ENCODE measurements around the gene CD22. TPM values are rescaled to one million over a fixed set of nuclear protein-coding genes. Genes with fewer than 3 reads are reported as not detected.
A peak's percentile ranks its signal among the peaks of the same experiment; 100 is the strongest.

CD22 gene
- total RNA-seq, 1 donor from 2014 or later, result 0.23 TPM

GRCh38 chr19:35308910-35309309, 20.1 kb upstream of the CD22 start:
- no peak for TF ChIP-seq CTCF (conservative IDR thresholded peaks at IDR 0.05; ENCODE audit: low read depth, low read length)
- no peak for DNase-seq (ENCODE audit: low read depth)
- no peak overlapping the region for H3K4me3 ChIP-seq (ENCODE audit: low read depth, low read length)

DNA sequence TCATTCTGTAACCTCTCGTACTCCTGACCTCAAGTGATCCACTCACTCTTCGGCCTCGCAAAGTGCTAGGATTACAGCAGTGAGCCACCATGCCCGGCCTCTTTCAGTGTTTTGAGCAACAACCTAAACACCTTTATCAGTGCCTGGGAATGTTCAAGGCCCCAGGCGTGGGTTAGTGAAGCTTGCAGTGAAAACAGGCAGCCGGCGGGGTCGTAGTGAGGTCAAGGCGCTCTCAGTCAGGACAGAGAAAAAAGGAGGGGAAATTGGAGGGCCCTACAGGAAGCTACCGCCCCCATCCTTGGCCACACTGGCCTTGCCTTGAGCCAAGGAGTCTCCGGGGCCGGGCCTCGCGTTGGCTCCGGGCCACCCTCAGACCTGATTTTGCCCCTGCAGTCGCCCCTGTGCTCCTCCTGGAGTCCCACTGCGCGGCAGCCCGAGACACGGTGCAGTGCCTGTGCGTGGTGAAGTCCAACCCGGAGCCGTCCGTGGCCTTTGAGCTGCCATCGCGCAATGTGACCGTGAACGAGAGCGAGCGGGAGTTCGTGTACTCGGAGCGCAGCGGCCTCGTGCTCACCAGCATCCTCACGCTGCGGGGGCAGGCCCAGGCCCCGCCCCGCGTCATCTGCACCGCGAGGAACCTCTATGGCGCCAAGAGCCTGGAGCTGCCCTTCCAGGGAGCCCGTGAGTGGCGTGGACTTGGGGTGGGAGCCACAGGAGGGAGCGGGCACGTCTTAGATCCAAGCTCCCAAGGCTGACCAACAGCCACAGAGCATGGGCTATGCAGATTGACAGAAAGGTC, 19.3 kb upstream of the CD22 start:
- no peak overlapping the region for H3K4me3 ChIP-seq (ENCODE audit: low read depth, low read length)
- DNase-seq (ENCODE audit: low read depth), result peak; percentile 18
- no peak for TF ChIP-seq CTCF (conservative IDR thresholded peaks at IDR 0.05; ENCODE audit: low read depth, low read length)

DNA sequence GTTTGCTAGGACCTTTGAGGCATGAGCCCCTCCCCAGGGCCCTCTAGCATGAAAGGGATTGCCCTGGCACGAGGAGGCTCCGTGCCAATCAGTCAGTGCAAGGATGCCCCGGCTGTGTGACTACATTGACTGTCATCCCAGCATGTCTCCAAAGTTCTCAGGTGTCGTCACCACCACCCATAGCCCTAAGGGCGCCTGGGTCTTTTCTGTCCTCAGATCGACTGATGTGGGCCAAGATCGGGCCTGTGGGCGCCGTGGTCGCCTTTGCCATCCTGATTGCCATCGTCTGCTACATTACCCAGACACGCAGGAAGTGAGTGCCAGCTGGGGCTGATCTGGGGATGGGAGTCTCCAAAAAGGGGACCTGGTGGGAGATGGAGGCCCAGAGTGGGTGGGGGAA, 18.7 kb upstream of the CD22 start:
- H3K4me3 ChIP-seq (ENCODE audit: low read depth, low read length), result no peak overlapping the region

GRCh38 chr19:35310811-35311465, 18.0 kb upstream of the CD22 start:
- no peak for TF ChIP-seq CTCF (conservative IDR thresholded peaks at IDR 0.05; ENCODE audit: low read depth, low read length)
- DNase-seq (ENCODE audit: low read depth), result no peak
- no peak overlapping the region for H3K4me3 ChIP-seq (ENCODE audit: low read depth, low read length)

More for the DNA sequence above, 18.7 kb upstream of the CD22 start:
- DNase-seq (ENCODE audit: low read depth), result no peak
- TF ChIP-seq CTCF (conservative IDR thresholded peaks at IDR 0.05; ENCODE audit: low read depth, low read length), result no peak

DNA sequence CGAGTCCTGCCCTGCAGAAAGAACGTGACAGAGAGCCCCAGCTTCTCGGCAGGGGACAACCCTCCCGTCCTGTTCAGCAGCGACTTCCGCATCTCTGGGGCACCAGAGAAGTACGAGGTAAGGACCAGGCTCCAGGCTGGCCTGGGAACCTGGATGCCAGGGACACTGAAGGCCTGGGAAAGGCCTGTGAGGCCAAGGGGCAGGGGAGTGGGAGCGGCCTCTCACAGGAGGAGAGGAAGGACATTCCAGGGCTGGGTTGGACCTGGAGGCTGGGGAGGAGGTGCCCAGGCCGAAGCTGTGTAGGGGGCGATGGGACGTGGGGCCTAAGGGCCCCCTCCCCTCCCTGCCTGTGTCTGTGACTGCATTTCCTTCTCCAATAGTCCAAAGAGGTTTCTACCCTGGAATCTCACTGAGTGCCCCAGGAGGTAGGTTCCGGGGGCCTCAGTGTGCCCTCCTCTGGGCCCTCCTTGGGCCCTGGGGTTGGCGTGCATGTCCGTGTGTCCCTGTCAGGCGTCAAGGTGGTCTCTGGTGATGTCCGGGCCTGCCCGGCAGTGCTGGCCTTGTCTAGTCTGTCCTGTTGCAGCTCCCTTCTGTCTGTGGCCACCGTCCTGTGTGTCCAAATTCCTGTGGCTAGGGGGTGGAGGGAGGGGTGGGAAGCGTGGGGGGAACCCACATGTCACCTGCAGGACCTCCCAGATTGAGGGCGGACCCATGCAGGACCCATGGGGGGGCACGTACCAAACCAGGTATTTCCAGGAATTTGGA, 16.9 kb upstream of the CD22 start:
- no peak for DNase-seq (ENCODE audit: low read depth)

GRCh38 chr19:35313587-35313986, 15.4 kb upstream of the CD22 start:
- DNase-seq (ENCODE audit: low read depth), result no peak
- H3K4me3 ChIP-seq (ENCODE audit: low read depth, low read length), result no peak overlapping the region
- no peak for TF ChIP-seq CTCF (conservative IDR thresholded peaks at IDR 0.05; ENCODE audit: low read depth, low read length)

More for the DNA sequence above, 16.9 kb upstream of the CD22 start:
- no peak for TF ChIP-seq CTCF (conservative IDR thresholded peaks at IDR 0.05; ENCODE audit: low read depth, low read length)
- no peak overlapping the region for H3K4me3 ChIP-seq (ENCODE audit: low read depth, low read length)

Data from epithelial cell of proximal tubule (primary cell).